Endothelial cell of hepatic sinusoid (primary cell): Measurements from ENCODE around the gene PLA2G6.

Experiments
- in situ Hi-C: cut with HindIII; loops from 2 replicates; pipeline ENCODE4 v1.10.0; 2017; ENCODE audit warnings: low sequenced_read_pairs

PLA2G6 gene, protein sequence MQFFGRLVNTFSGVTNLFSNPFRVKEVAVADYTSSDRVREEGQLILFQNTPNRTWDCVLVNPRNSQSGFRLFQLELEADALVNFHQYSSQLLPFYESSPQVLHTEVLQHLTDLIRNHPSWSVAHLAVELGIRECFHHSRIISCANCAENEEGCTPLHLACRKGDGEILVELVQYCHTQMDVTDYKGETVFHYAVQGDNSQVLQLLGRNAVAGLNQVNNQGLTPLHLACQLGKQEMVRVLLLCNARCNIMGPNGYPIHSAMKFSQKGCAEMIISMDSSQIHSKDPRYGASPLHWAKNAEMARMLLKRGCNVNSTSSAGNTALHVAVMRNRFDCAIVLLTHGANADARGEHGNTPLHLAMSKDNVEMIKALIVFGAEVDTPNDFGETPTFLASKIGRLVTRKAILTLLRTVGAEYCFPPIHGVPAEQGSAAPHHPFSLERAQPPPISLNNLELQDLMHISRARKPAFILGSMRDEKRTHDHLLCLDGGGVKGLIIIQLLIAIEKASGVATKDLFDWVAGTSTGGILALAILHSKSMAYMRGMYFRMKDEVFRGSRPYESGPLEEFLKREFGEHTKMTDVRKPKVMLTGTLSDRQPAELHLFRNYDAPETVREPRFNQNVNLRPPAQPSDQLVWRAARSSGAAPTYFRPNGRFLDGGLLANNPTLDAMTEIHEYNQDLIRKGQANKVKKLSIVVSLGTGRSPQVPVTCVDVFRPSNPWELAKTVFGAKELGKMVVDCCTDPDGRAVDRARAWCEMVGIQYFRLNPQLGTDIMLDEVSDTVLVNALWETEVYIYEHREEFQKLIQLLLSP

GRCh38 chr22:38181453-38182200 is at the start of gene PLA2G6:
Gene PLA2G6, minus strand, starts transcription at chr22:38181830. Its CDS starts 12,404 bp downstream, at chr22:38169426.
- in situ Hi-C loops: no loop called here

DNA sequence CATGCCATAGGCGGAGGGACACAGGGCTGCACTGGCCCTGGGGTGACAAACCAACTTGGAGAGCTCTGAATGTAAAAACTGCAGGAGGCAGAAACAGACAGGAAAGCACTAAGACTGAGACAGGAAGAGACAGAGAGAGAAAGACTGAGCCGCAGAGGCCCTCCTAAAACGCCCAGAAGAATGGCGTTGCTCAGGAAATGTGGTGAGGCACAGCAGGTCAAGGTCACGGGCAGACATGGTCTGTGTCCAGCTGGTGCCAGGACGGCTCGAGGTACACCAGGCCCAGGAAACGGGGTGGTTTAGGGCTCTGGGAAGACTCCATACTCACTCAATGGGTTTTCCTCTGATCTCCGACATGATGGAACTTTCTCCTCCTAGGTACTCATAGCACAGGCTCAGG is 49.3 kb upstream of the PLA2G6 start:
- in situ Hi-C loops: no loop called here

DNA sequence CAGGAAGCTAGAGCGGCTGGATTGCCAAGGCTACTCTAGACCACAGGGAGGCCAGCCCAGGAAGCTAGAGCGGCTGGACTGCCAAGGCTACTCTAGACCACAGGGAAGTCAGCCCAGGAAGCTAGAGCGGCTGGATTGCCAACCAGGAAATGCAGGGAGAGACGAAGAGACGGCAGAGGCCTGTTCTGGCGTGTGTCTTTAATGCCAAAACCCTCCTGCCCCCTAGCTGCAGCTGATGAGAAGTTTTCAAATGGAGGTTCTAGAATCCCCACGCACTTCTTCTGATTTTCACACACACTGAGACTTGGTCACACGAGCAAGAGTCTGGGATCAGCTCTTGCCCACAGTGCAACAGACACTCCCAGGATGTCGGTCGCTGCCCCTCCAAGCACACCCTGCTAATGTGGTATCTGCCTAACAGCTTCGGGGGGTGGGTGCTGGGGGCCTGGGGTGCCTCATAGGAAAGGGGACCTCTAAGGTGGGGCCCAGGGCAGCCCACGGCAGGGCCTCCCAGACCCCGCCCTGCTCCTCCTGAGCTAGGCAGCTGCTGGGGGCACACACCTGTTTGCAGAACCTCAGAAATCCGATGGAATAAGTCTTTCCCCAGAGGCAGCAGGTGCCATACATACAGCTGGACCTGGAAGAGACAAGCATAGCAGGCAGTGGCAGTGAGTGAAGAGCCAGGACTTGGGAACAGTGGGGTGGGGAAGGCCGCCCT is 48.6 kb upstream of the PLA2G6 start:
- in situ Hi-C loops: no loop called here

DNA sequence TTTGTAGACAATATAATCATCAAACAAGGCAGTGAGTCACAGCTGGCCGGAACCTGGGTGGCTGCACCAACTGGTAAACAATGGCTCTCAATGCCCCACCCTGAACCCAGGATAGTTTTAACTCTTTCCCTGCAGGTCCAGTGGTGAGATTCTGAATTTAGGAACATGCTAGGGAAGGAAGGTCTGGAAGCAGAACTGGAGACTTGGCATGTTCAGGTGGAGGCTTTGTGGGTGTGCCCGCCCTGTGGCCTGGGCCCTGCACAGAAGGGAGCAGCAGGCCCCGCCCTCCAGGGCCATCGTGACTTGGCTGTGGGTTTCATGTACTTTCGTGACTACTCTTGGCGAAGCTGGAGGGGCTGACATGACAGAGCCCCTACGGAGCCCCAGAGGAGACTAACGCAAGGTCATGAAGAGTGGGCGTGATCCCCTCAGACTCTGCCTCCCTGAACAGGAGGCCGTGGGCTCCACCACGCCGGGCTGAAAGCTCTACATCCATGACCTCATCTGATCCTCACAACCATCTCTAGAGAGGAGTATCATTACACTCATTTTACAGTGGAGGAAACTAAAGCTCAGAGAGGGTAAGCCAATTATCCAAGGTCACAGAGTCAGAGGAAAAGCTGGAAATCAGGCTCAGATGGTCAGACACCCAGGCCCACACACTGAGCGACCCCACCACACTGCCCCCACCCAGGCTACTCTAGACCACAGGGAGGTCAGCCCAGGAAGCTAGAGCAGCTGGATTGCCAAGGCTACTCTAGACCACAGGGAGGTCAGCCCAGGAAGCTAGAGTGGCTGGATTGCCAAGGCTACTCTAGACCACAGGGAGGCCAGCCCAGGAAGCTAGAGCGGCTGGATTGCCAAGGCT is 47.5 kb upstream of the PLA2G6 start:
- in situ Hi-C loops: loop anchor here (5.0 kb wide), 1 partner anchor 38 kb away; no protein-coding TSS in a partner anchor

- in situ Hi-C loops: loop anchor here (5.0 kb wide), 1 partner anchor 39 kb away; no protein-coding TSS in a partner anchor
Observed at GRCh38 chr22:38228326-38228872, 46.8 kb upstream of the PLA2G6 start.

- in situ Hi-C loops: loop anchor here (5.0 kb wide), 1 partner anchor 40 kb away; no protein-coding TSS in a partner anchor
Observed at GRCh38 chr22:38226853-38227649, 45.4 kb upstream of the PLA2G6 start.

- in situ Hi-C loops: no loop called here
Observed at GRCh38 chr22:38223289-38223960, 41.8 kb upstream of the PLA2G6 start.

DNA sequence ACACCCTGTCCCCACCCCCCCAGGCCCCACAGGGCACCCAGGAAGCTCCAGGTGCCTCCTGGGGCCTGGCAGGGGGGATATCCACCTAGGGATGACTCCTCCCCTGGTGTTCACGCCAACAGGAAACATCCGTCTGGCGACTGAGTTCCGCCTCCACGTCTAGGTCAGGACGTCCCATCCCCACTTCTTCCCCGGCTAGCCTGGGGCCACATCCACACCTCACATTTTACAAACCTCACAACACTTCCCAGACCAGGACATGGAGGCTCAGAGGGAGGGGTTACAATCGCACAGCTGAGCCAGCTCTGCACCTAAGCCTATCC is 41.1 kb upstream of the PLA2G6 start:
- in situ Hi-C loops: no loop called here

- in situ Hi-C loops: no loop called here
Observed at GRCh38 chr22:38221908-38222796, 40.5 kb upstream of the PLA2G6 start.

GRCh38 chr22:38221407-38221806 is 39.8 kb upstream of the PLA2G6 start:
- in situ Hi-C loops: no loop called here

- in situ Hi-C loops: no loop called here
Observed at GRCh38 chr22:38220653-38221386, 39.2 kb upstream of the PLA2G6 start.

DNA sequence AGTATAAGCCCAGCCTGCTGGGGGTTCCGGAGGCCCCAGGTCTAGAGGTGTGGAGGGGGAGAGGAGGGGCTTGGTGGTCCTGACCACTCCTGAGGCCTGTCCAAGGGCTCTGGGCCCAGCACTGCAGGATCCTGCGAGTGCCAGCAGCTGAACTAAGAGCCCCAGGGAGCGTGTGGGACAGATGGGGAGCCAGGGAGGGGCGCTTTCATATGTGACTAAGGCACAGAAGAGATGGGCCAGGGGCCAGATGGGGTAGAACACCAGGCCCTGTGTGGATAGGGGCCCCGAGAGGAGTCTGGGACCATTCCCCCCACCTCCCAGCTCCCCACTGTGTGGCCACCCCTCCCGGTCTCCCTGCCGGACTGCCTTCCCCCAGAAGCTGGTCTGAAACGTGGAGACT is 38.5 kb upstream of the PLA2G6 start:
- in situ Hi-C loops: no loop called here

GRCh38 chr22:38219632-38220031 is 38.0 kb upstream of the PLA2G6 start:
- in situ Hi-C loops: no loop called here

- in situ Hi-C loops: no loop called here
Observed at GRCh38 chr22:38218661-38219622, 37.3 kb upstream of the PLA2G6 start.
